Choroid plexus epithelial cell (primary cell): ENCODE data around the gene NDUFAF5.
"Not testable (repeated sequence)": the region's sequence is repeated elsewhere in the genome, so short reads cannot be mapped to it uniquely, and the experiment has no call there.

Source experiments
- DNase-seq: peaks from one replicate; pipeline ENCODE4 v3.0.0-alpha.2; 2010; ENCODE audit warnings: low read depth
- H3K4me3 ChIP-seq: 2 replicates; pipeline ENCODE4 v1.5.1; 2011; ENCODE audit warnings: low read depth, mild to moderate bottlenecking, control low read depth, low read length, moderate library complexity
- CTCF ChIP-seq: conservative IDR thresholded peaks from 2 replicates; pipeline ENCODE4 v1.5.1; 2011; ENCODE audit warnings: low read depth, mild to moderate bottlenecking, control low read depth, inconsistent platforms, low read length, moderate library complexity

NDUFAF5 gene

GRCh38 chr20:13784893-13785715 is at the start of gene NDUFAF5, which contains the start of gene ESF1:
NDUFAF5 (plus strand) TSS chr20:13785028; CDS start chr20:13785069, 41 bp downstream.
ESF1 (minus strand) TSS chr20:13784919; CDS start chr20:13783140, 1,779 bp downstream.
- peak within 1 kb of the TSS; percentile 90 for H3K4me3 ChIP-seq
- DNase-seq = peak; percentile 98
- no peak for TF ChIP-seq CTCF

DNA sequence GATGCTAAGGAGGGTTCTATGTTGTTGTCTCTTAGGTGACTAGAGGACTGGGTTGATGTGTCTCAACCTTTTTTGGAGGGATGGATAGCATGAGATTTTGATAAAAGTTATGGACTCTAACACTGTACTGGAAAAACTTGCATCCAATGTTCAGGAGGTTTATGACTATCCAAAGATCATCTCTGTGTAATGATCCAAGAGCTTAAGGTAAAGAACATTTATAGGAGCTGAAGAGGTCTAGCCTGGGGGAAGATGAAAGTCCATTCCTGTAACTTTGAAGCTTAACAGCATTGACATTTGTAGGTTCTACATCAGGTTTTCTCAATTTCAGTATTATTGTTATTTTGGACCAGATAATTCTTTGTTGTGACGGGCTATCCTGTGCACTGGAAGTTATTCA is 49.0 kb upstream of the NDUFAF5 start:
- no peak for DNase-seq
- H3K4me3 ChIP-seq = no peak overlapping the region
- TF ChIP-seq CTCF = no peak

GRCh38 chr20:13736436-13737191 is 48.2 kb upstream of the NDUFAF5 start:
- peak; percentile 90 for DNase-seq
- no peak for TF ChIP-seq CTCF
- H3K4me3 ChIP-seq = no peak overlapping the region

- H3K4me3 ChIP-seq, DNase-seq: not testable (repeated sequence)
Observed at GRCh38 chr20:13738187-13738586, 46.6 kb upstream of the NDUFAF5 start.

GRCh38 chr20:13739731-13740649 is 44.8 kb upstream of the NDUFAF5 start:
- TF ChIP-seq CTCF = no peak
- no peak overlapping the region for H3K4me3 ChIP-seq
- peak; percentile 33 for DNase-seq

GRCh38 chr20:13741879-13742278 is 42.9 kb upstream of the NDUFAF5 start:
- no peak overlapping the region for H3K4me3 ChIP-seq
- DNase-seq = no peak
- no peak for TF ChIP-seq CTCF
